Measurements from ENCODE around the gene TMEM163. TPM values are rescaled to one million over a fixed set of nuclear protein-coding genes. Genes with fewer than 3 reads are reported as not detected.

Gene TMEM163
- total and polyA plus RNA-seq, 2 donors from 2014 or later = 2.6 to 5.9 TPM

DNA sequence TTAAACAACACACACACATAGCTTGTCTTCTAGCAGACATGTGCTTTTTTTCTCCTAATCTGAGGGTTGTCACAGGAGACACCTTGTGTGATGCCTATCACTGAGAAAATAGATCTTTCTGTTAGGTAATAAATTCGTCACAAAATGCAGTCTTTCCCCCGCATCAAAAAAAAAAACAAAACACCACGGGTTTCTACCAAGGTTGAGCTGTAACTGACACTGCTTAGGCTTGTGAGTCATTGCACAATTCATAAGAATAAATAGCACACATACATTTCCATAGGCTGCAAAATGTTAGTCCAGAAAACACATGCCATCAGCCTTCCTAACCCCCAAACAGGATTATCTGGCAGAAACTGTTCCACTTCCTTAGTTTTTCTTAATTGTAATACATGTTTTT, 6.5 kb downstream of the TMEM163 start:
- H3K36me3 ChIP-seq (ENCODE audit: control insufficient read depth in 2 of 3, insufficient read depth in 3 of 3, low read length in 3 of 3) = no peaks in the 10 kb centered on the region
- intact Hi-C loops (cut with DNase I) = no loop called here
- TF ChIP-seq, protein P1, sequence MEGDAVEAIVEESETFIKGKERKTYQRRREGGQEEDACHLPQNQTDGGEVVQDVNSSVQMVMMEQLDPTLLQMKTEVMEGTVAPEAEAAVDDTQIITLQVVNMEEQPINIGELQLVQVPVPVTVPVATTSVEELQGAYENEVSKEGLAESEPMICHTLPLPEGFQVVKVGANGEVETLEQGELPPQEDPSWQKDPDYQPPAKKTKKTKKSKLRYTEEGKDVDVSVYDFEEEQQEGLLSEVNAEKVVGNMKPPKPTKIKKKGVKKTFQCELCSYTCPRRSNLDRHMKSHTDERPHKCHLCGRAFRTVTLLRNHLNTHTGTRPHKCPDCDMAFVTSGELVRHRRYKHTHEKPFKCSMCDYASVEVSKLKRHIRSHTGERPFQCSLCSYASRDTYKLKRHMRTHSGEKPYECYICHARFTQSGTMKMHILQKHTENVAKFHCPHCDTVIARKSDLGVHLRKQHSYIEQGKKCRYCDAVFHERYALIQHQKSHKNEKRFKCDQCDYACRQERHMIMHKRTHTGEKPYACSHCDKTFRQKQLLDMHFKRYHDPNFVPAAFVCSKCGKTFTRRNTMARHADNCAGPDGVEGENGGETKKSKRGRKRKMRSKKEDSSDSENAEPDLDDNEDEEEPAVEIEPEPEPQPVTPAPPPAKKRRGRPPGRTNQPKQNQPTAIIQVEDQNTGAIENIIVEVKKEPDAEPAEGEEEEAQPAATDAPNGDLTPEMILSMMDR (IDR thresholded peaks at IDR 0.05; ENCODE audit: borderline replicate concordance, extremely low read depth, insufficient read depth) = no peak
- DNase-seq (no peak), FAIRE-seq (no peak)
- no peak overlapping the region for H3K9ac ChIP-seq (ENCODE audit: low read length in 3 of 3)
- no peak overlapping the region for H3K27ac ChIP-seq (ENCODE audit: low read depth in 2 of 2, low read length in 2 of 2)
- H3K4me3 ChIP-seq (ENCODE audit: low read length in 3 of 3) = no peak overlapping the region
- H3K4me1 ChIP-seq (ENCODE audit: control insufficient read depth in 2 of 3, insufficient read depth in 2 of 3, low read depth in 1 of 3, low read length in 3 of 3) = no peaks in the 10 kb centered on the region
- H3K9me3 ChIP-seq (ENCODE audit: control insufficient read depth in 2 of 3, insufficient read depth in 1 of 3, low read length in 3 of 3) = no peaks in the 10 kb centered on the region
- peaks cover 17% of the 10 kb centered on the region for H3K27me3 ChIP-seq (ENCODE audit: control insufficient read depth, insufficient read depth, low read length)

DNA sequence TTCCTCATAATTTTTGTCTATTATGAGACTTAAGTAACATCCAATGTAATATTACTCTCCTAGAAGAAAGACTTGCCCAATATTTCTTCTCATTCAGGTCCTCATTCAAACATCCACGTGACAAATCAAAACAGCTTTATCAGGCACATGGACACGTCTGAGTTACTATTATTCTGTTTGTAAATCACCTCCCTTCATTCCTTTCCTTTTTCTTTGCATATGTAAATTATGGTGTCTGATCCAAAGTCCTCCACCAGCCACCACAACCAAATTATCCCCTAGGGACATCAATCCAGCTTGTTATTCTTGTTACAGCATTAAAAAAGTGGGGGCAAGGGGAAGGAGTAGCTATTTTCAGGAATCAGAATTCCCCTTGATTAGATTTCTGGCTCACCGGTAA, 7.1 kb downstream of the TMEM163 start:
- Histone ChIP-seq H3K9ac (ENCODE audit: low read length in 3 of 3) (no peak overlapping the region), H3K27ac (ENCODE audit: low read depth in 2 of 2, low read length in 2 of 2) (no peak overlapping the region), H3K4me1 (ENCODE audit: control insufficient read depth in 2 of 3, insufficient read depth in 2 of 3, low read depth in 1 of 3, low read length in 3 of 3) (peaks cover 0 to 1% (median 0%) of the 10 kb centered on the region in 3 donors), H3K4me3 (ENCODE audit: low read length in 3 of 3) (no peak overlapping the region), H3K27me3 (ENCODE audit: control insufficient read depth, insufficient read depth, low read length) (peaks cover 11% of the 10 kb centered on the region), H3K9me3 (ENCODE audit: control insufficient read depth in 2 of 3, insufficient read depth in 1 of 3, low read length in 3 of 3) (no peaks in the 10 kb centered on the region), H3K36me3 (ENCODE audit: control insufficient read depth in 2 of 3, insufficient read depth in 3 of 3, low read length in 3 of 3) (no peaks in the 10 kb centered on the region)
- TF ChIP-seq, protein P1 (IDR thresholded peaks at IDR 0.05; ENCODE audit: borderline replicate concordance, extremely low read depth, insufficient read depth) = no peak
- FAIRE-seq (no peak), DNase-seq (peak in 1 of 5 donors; percentile 27)
- intact Hi-C loops (cut with DNase I) = no loop called here

DNA sequence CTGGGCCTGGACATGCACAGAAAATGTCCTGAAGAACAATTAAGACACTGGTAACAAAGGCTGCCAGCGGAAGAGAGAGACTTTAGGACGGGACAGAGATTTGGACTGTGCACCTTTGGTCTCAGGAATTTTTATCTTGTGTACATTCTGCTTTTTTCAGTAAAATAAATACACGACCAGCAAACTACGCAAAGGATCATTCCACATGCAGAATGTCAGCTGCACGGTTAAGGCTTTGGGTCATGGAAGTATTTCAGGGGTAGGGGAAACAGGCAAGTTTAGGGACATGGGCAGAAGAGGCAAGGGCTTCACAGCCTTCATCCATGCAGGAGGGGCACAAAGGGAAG, 11.5 kb downstream of the TMEM163 start:
- Histone ChIP-seq H3K9ac (ENCODE audit: low read length in 3 of 3) (no peak overlapping the region), H3K9me3 (ENCODE audit: control insufficient read depth in 2 of 3, insufficient read depth in 1 of 3, low read length in 3 of 3) (no peaks in the 10 kb centered on the region), H3K27ac (ENCODE audit: low read depth in 2 of 2, low read length in 2 of 2) (no peak overlapping the region), H3K4me3 (ENCODE audit: low read length in 3 of 3) (no peak overlapping the region), H3K4me1 (ENCODE audit: control insufficient read depth in 2 of 3, insufficient read depth in 2 of 3, low read depth in 1 of 3, low read length in 3 of 3) (peaks cover 0 to 2% (median 0%) of the 10 kb centered on the region in 3 donors), H3K27me3 (ENCODE audit: control insufficient read depth, insufficient read depth, low read length) (no peaks in the 10 kb centered on the region), H3K36me3 (ENCODE audit: control insufficient read depth in 2 of 3, insufficient read depth in 3 of 3, low read length in 3 of 3) (no peaks in the 10 kb centered on the region)
- TF ChIP-seq, protein P1 (IDR thresholded peaks at IDR 0.05; ENCODE audit: borderline replicate concordance, extremely low read depth, insufficient read depth) = no peak
- intact Hi-C loops (cut with DNase I) = no loop called here
- no peak for FAIRE-seq
- no peak for DNase-seq
